Germinal center (tissue), 1 donor: ENCODE results near the gene COL5A1.

Experiments used
- DNase-seq: peaks from one replicate; pipeline ENCODE4 v3.0.0; 2012; ENCODE audit warnings: mixed read lengths, low spot score

Gene COL5A1

DNA sequence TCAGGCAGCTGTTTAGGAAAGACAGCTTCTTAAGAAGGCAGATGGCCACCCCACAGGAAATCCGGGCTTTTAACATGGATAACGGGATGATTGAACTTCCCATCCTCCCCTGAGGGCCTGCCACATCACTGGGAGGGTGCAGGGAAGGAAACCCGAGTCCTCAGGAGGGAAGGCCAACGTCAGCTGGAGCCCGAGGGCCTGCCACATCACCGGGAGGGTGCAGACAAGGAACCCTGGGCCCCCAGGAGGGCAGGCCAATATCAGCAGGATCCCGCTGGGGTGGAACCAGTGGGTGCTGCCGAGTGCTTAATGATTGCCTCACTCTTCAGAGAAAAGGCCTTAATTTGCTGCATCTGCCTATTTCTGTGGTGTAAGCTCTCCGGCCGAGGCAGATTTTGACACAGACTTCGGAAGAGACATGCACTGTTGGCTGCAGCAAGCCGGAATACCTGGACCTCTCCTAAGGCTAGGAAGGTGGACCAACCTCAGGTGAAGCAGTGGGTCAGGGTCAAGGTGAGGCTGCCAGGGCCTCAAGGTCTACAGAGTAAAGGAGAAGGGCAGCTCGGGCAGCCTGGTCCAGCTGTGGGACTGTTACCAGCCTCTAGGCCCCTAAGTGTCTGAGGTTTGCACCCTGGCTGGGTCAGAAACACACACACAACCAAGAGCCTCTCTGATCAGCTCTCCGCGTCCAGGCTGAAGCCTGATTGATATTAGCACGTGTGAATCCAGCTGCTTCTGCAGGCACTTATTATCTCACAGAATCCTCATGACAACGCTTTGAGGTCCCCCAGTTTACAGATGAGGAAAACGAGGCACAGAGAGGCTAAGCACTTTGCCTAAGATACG, 14.8 kb upstream of the COL5A1 start:
- no peak for DNase-seq

GRCh38 chr9:134627417-134628353, 13.9 kb upstream of the COL5A1 start:
- DNase-seq, result no peak

GRCh38 chr9:134628354-134628736, 13.3 kb upstream of the COL5A1 start:
- no peak for DNase-seq

DNA sequence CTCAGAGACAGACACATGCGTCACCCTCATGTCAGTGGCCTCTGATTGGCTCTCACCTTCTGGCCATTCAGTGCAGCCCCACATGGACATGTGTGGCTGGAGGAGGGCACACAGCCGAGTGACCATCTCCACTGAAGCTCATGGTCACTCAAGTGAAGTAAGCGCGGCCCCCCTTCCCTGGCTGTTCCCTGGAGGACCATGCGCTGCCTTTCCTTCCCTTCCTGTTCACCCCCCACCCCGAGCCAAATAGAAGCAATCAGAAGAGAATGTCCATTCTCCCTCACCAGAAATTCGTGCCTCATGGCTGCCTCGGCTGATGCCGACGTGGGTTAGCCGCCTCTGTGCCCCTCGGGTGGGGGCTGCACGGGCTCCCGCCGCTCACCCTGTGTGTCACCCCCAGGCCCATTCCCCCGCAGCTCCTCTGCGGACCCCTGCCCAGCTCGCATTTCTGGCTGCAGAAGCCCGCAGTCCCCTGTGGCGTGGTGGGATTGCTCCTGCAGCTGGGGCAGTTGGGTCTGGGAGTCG, 12.5 kb upstream of the COL5A1 start:
- no peak for DNase-seq

DNA sequence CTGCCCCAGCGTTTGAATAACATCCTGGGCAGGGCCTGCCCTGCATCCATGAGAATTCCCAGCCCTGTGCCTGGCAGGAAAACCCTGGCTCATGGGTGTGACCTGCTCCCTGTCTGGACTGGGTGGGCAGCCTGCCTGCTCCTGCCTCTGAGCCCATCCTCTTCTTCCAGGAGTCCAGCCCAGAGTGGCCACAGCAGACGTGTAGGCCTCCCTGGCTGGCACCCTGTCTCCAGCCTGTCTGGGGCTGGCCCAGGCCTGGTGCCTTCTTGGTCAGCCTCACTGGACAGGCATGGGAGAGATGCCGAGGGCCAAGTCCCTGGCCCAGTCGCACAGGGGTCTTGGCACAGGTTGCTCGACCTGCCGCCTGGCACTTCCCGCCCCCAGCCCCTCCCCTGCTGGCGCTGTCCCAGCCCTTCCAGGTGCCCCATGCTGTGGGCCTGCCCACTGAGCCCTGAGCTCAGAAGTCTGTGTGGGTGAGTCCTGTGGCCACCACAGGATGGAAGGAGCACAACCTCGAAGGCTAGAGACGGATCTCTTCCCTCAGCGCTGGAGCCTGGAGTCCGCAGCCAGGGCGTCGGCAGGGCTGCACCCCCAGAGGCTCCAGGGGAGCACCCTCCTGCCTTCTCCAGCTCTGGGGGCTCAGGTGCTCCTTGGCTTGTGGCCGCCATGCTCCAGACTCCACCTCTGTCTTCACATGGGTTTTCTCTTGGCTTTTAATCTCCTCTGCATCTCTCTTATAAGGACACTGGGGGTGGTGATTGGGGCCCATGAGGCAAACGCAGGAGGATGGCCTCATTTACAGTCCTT, 11.8 kb upstream of the COL5A1 start:
- no peak for DNase-seq

GRCh38 chr9:134630393-134630790, 11.2 kb upstream of the COL5A1 start:
- DNase-seq, result no peak

GRCh38 chr9:134630861-134631260, 10.7 kb upstream of the COL5A1 start:
- DNase-seq, result no peak

- no peak for DNase-seq
Measured at GRCh38 chr9:134631881-134632280, 9.7 kb upstream of the COL5A1 start.

DNA sequence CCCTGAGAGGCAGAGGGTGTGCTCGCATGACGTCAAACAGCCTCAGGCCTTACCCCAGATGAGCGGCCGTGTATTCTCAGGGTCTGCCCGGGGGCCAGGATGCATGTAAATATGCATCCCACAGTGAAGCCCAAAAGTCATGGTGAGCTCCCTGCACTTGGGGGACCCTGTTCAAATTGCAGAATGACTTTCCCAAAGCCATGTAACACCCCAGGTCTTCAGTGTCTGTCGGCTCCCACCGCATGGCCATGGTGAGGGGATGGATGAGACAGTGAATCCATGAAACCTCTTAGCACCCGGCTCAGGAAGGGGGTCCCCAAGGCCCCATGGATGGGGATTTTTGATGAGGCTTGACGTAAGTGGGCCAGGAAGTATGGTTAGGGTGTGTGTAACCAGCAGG, 9.3 kb upstream of the COL5A1 start:
- DNase-seq, result no peak

- no peak for DNase-seq
Measured at GRCh38 chr9:134633362-134634142, 8.1 kb upstream of the COL5A1 start.

DNA sequence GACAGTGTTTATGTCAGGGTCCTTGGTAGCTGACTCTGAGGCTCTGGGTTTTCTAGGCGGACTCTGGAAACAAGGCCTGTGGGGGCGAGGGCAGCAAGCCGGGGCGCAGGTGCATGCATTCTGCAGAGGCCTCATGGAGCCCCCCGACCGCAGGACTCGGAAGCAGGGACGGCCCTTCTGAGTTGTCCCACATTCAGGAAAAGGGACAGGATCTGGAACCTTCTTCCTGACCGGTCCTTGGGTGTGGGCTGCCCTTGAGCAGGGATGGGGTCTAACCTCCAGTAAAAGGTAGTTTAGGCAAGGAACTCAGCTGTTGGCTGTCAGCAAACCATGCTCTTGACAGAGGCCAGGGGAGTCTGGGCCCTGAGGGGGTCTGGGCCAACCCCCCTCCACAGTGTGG, 7.4 kb upstream of the COL5A1 start:
- no peak for DNase-seq

DNA sequence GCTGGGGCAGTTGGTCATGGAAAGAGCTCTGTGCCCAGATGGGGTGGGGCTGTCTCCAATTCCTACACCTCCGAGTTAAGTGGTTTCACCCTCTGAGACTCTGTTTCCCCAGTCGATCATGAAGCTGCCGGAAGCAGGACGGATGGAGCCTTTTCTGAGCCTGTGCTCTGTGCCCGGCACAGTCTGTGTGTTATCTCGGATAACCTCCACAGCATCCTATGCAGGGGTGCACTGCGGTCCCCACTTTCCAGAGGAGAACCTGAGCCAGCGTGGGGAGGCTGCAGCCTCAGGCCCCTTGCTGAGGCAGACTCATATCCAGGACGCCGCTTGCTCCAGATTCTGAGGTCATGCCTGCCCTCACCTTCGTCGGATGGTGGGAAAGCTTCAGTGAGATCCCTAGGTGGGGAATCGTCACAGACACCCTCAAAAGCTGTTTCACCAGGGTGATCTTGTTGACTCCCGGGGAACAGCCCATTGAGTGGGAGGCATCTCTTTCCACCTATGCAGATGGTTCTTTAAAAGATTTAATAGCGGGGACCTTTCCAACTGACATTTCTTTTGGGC, 6.9 kb upstream of the COL5A1 start:
- no peak for DNase-seq

- DNase-seq, result no peak
Measured at GRCh38 chr9:134635351-134636148, 6.1 kb upstream of the COL5A1 start.

- no peak for DNase-seq
Measured at GRCh38 chr9:134636149-134636507, 5.5 kb upstream of the COL5A1 start.

GRCh38 chr9:134637241-134637640, 4.4 kb upstream of the COL5A1 start:
- DNase-seq, result no peak

- DNase-seq, result no peak
Measured at GRCh38 chr9:134637696-134638501, 3.7 kb upstream of the COL5A1 start.

DNA sequence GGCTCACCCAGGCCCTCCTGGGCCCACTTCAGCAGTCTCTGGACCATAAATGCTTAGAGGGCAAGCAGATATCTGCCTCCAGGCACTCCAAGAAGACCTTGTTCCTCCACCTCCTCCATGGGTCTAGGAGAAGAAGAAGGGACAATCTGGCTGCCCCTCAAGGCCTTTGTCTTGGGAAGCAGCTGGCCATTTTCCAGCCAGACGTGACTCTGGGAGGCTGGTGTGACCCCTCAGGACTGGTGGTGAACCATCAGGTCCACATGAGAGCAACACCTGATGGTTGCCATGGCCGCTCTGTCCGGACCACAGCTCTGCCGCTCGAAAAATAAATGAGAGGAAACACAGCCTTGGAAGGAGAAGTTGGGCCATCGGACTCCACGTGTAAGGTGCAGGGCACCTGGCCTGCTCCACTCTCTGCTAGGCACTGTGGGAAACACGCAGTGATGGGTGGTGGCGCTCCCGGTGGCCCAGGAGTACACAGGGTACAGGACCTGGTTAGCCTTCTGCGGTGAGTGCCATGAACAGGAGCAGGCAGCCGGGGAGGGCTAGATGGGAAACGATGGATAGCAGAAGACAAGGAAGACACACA, 3.0 kb upstream of the COL5A1 start:
- DNase-seq, result no peak

DNA sequence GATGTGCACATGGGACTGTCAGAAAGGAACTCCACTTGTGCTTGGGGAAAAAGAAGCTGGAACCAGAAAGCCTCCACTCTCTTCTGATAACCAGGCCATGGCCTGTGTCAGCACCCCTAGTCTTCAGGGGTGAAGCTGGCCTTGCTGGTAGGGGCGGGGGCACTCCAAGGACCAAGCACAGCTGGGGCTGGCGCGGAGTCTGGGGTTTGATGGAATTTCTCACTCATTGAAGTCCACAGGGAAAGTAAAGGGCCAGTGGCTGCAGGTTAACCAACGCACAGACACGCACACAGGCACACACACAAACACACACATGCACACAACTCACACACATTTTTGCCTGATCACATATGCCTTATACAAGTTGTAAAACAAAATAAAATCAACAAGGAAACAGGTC, 1.6 kb upstream of the COL5A1 start:
- no peak for DNase-seq
